A549 (cell line): ENCODE measurements around the gene AAK1. TPM values are rescaled to one million over a fixed set of nuclear protein-coding genes. Genes with fewer than 3 reads are reported as not detected.
"Not testable (repeated sequence)": the region's sequence is repeated elsewhere in the genome, so short reads cannot be mapped to it uniquely, and the experiment has no call there.

Source experiments
- ATAC-seq, 2 experiments: fragments of 200-7000 bp in 1 of 2; fragments of >200 bp in 1 of 2; cut with Nextera tagmentation in 1 of 2; cut with Tn5 transposase in 1 of 2; 3 replicates each; pipeline versions ENCODE4 v1.8.0 to v1.9.1; 2018 to 2020; ENCODE audit warnings: mild to moderate bottlenecking in 1 of 2, moderate library complexity in 1 of 2
- CTCF ChIA-PET: fragments of 300-600 bp; sonication (Branson Sonifier 250); formaldehyde crosslinking; extraction: SDS; loops from one replicate; lab custom pipeline; 2021; ENCODE audit warnings: antibody characterized with exemption, inconsistent platforms; lab: Yijun Ruan, JAX
- POLR2A ChIA-PET: fragments of 350-600 bp; formaldehyde crosslinking; extraction: SDS; loops from one replicate; lab custom pipeline; 2021; ENCODE audit warnings: antibody characterized with exemption, inconsistent platforms; lab: Yijun Ruan, JAX
- DNase-seq, 2 experiments: peaks; one replicate each; pipeline versions ENCODE4 v3.0.0 to v3.0.0-alpha.2; 2011 to 2016; ENCODE audit warnings: low read depth in 1 of 2, low spot score in 1 of 2
- FAIRE-seq: peaks from 2 replicates; lab custom pipeline; 2011; peaks lifted over from hg19 to GRCh38; lab: Jason Lieb, UNC
- H3K27ac ChIP-seq, 2 experiments: fragments of >200 bp; sonication (Bioruptor Twin); formaldehyde crosslinking; 3 replicates each; pipeline ENCODE4 v1.5.1; 2016 to 2017
- H3K4me1 ChIP-seq: fragments of >200 bp; sonication (Bioruptor Twin); formaldehyde crosslinking; 3 replicates; pipeline ENCODE4 v1.6.1; 2016
- H3K4me2 ChIP-seq: fragments of >200 bp; sonication (Bioruptor Twin); formaldehyde crosslinking; 3 replicates; pipeline ENCODE4 v1.6.1; 2016
- H3K4me3 ChIP-seq: fragments of >200 bp; sonication (Bioruptor Twin); formaldehyde crosslinking; 3 replicates; pipeline ENCODE4 v1.5.1; 2016
- H3K9me3 ChIP-seq: fragments of >200 bp; sonication (Bioruptor Twin); formaldehyde crosslinking; 3 replicates; pipeline ENCODE4 v1.6.1; 2016
- CEBPB ChIP-seq, 2 experiments: fragments of >200 bp in 1 of 2; sonication (Bioruptor Twin) in 1 of 2; formaldehyde crosslinking in 1 of 2; IDR thresholded peaks; 2 replicates each; pipeline ENCODE4 v1.6.1; 2012 to 2016
- EHF ChIP-seq: fragments of 250-450 bp; sonication (Bioruptor Pico); IDR thresholded peaks from 2 replicates; pipeline ENCODE4 v1.5.0; 2020; ENCODE audit warnings: mild to moderate bottlenecking
- EHMT2 ChIP-seq: fragments of 200-600 bp; sonication (generic); IDR thresholded peaks from 2 replicates; pipeline ENCODE4 v1.6.1; 2016; ENCODE audit warnings: antibody characterized with exemption, low read depth, mild to moderate bottlenecking, moderate library complexity
- EP300 ChIP-seq, 2 experiments: fragments of >200 bp; sonication (Bioruptor Twin); formaldehyde crosslinking; IDR thresholded peaks; 2 replicates in 1 of 2; 3 replicates in 1 of 2; pipeline ENCODE4 v1.6.1; 2016 to 2017
- HEYL ChIP-seq: fragments of 250-450 bp; sonication (Bioruptor Pico); IDR thresholded peaks from 2 replicates; pipeline ENCODE4 v1.8.0; 2021; ENCODE audit warnings: mild to moderate bottlenecking, moderate library complexity
- MAFK ChIP-seq: fragments of 450-650 bp; IDR thresholded peaks from 2 replicates; pipeline ENCODE4 v1.6.1; 2014; ENCODE audit not compliant: partially characterized antibody
- NR3C1 ChIP-seq: fragments of >200 bp; sonication (Bioruptor Twin); formaldehyde crosslinking; IDR thresholded peaks from 3 replicates; pipeline ENCODE4 v1.6.1; 2017
- RAD21 ChIP-seq, 2 experiments: fragments of >200 bp in 1 of 2; sonication (Bioruptor Twin) in 1 of 2; formaldehyde crosslinking in 1 of 2; IDR thresholded peaks in 1 of 2; conservative IDR thresholded peaks in 1 of 2; 2 replicates in 1 of 2; 3 replicates in 1 of 2; pipeline ENCODE4 v1.6.1; 2012 to 2018; ENCODE audit warnings: inconsistent platforms in 1 of 2
- RARB ChIP-seq: fragments of 250-450 bp; sonication (Bioruptor Pico); IDR thresholded peaks from 2 replicates; pipeline ENCODE4 v1.8.0; 2021; ENCODE audit warnings: mild to moderate bottlenecking, moderate library complexity
- WGBS: methylation state at CpG from one replicate; pipeline ENCODE4 v1.1.6; 2017; ENCODE audit errors: missing lambda C conversion rate; 5-methylcytosine and 5-hydroxymethylcytosine counted together
- polyA plus RNA-seq, 4 experiments: library from polyadenylated mRNA; depleted of rRNA in 3 of 4; stranded (reverse); fragments of >200 nt; fragmentation: RNase III in 1 of 4; extraction: RNeasy Plus Mini Kit Qiagen cat#74134 plus additional on column Dnase treatment in 1 of 4; gene quantifications; 2 replicates in 3 of 4; 3 replicates in 1 of 4; pipeline ENCODE4 v1.2.3, GENCODE V29; 2011 to 2017
- TF ChIP-seq, protein P1 (sequence below): IDR thresholded peaks from 2 replicates; pipeline ENCODE4 v1.6.1; 2012
- TF ChIP-seq, protein P2 (sequence below): IDR thresholded peaks from 2 replicates; pipeline ENCODE4 v1.6.1; 2012
- TF ChIP-seq, protein P3 (sequence below): fragments of 250-450 bp; sonication (Bioruptor Pico); IDR thresholded peaks from 2 replicates; pipeline ENCODE4 v1.5.0; 2020; ENCODE audit warnings: low read depth, mild to moderate bottlenecking, moderate library complexity
- TF ChIP-seq, protein P4 (sequence below): fragments of 450-650 bp; IDR thresholded peaks from 2 replicates; pipeline ENCODE4 v1.6.1; 2014; ENCODE audit warnings: antibody characterized with exemption

AAK1 gene
- polyA plus RNA-seq, 2 of the 4 experiments (the other 2 are of a cell fraction), result 15.9 to 25.7 TPM

DNA sequence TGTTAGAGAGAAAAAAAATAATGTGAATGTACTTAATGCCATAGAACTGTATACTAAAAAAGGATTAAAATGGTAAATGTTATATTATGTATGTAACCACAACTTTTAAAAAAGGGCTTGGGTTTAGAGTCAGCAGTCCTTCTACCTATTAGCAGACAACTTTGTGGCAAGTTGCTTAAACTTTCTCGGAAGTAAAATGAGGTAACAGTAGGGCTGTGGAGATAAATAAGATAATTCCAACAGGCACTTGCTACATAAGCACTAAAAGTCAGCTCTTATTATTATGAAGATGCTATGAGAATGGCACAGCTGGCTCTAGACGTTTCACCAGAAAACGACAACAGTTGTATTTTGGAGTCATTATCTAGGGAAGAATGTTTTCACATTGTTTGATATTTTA lies 31.3 kb downstream of the AAK1 start:
- ATAC-seq (no peak), FAIRE-seq (no peak), DNase-seq (no peak)
- H3K27ac ChIP-seq, result no peak overlapping the region
- H3K4me2 ChIP-seq, result no peak overlapping the region
- CTCF ChIA-PET, result no interaction called here
- POLR2A ChIA-PET, result no interaction called here
- WGBS, result 88% methylated on average over 3 of the region's 3 CpGs
- no peak for TF ChIP-seq MAFK
- no peak for TF ChIP-seq NR3C1
- TF ChIP-seq, protein P1, sequence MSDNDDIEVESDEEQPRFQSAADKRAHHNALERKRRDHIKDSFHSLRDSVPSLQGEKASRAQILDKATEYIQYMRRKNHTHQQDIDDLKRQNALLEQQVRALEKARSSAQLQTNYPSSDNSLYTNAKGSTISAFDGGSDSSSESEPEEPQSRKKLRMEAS, result no peak
- H3K4me1 ChIP-seq, result peaks cover 15% of the 10 kb centered on the region
- H3K4me3 ChIP-seq, result no peak overlapping the region
- peaks cover 8% of the 10 kb centered on the region; the same call in 2 of the 3 replicates for H3K9me3 ChIP-seq

DNA sequence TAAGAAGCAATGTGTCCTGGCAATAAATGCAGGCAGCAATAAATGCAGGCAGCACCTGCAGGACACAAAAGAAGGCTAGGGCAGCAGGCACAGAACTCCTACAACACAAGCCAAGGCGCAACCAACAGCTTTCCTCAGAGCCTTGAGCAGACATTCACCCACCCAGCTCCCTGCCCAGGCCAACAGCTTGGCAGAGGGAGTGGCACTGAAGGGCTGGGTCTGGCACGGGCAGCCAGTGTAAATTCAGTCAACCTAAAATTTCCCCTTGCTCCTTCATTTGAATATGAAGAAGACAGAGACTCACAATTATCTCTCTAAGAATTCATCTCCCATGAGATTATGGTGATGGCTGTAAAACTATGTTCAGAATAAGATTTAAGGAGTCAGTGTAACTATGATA lies 35.4 kb downstream of the AAK1 start:
- H3K4me3 ChIP-seq, result no peak overlapping the region
- FAIRE-seq (no peak), DNase-seq (no peak)
- no peak for TF ChIP-seq RAD21 (conservative IDR thresholded peaks at IDR 0.05 in 1 of 2, IDR thresholded peaks at IDR 0.05 in 1 of 2)
- TF ChIP-seq, all 56 proteins: peak for 0
- CTCF ChIA-PET, result interaction anchor here (0.7 to 1.2 kb wide), 3 partner anchors 18 to 92 kb away, joined by 3 to 5 read pairs (median 3); no protein-coding TSS in a partner anchor
- no peak for ATAC-seq
- Histone ChIP-seq H3K4me2 (no peak overlapping the region), H3K9me3 (peaks cover 11% of the 10 kb centered on the region; the same call in 2 of the 3 replicates), H3K4me1 (no peaks in the 10 kb centered on the region), H3K27ac (no peak overlapping the region)
- POLR2A ChIA-PET, result no interaction called here
- 96% methylated on average over 2 of the region's 2 CpGs for WGBS

DNA sequence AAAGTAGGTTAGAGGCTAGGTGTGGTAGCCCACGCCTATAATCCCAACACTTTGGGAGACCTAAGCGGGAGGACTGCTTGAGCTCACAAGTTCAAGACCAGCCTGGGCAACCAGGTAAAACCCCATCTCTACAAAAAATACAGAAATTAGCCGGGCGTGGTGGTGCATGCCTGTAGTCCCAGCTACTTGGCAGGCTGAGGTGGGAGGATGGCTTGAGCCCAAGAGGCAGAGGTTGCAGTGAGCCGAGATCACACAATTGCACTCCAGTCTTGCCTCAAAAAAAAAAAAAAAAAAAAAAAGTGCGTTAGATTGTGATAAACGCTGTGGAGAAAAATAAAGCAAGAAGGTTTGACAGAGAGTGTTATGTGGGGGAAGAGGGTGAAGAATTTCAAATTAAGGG lies 36.8 kb downstream of the AAK1 start:
- H3K27ac ChIP-seq, H3K4me3 ChIP-seq, POLR2A ChIA-PET, FAIRE-seq, H3K4me1 ChIP-seq, CTCF ChIA-PET, H3K4me2 ChIP-seq, ATAC-seq, DNase-seq: not testable (repeated sequence)
- peaks cover 11% of the 10 kb centered on the region; the same call in 2 of the 3 replicates for H3K9me3 ChIP-seq
- 94% methylated on average over 7 of the region's 7 CpGs for WGBS

DNA sequence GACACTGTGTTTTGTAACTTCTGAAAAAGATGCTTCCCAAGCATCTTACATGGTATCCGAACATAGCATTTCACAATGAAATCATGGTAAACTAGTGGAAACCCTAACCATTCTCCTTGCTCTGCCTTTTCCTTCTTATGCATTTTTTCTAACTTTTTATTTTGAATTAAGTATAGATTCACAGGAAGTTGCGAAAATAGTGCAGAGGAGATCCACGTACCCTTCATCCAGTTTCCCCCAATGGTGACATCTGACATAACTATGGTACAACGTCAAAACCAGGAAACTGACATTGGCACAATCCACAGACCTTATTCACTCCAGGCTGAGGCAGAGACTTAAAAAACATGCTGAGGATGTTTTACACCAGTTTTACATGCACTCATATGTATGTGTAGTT lies 38.3 kb downstream of the AAK1 start:
- DNase-seq (no peak), ATAC-seq (no peak)
- CTCF ChIA-PET, result no interaction called here

DNA sequence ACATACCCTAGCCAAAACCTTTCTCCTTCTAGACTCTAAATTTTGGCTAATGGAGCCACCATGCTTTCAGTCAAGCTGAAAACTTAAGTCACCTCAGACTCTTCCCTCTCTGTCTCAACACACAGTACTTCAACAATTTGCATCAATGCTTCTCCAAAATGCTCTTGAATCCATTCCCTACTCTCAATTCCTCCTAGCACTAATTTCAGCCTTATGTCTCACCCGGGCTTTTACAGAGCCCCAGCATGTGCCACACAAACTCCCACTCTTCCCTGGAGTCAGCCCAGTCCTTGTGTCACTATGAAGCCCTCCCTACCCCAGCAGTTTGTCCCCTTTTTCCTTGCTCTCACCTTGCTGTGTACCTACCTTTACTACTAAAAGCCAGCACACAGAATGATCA lies 38.7 kb downstream of the AAK1 start:
- ChIA-PET POLR2A (interaction anchor here (0.5 kb wide), 1 partner anchor 28 kb away, joined by 3 read pairs; no protein-coding TSS in a partner anchor), CTCF (interaction anchor here (1.1 to 1.4 kb wide), 2 partner anchors 45 to 112 kb away, joined by 3 to 5 read pairs; no protein-coding TSS in a partner anchor)
- Histone ChIP-seq H3K4me1 (peaks cover 21% of the 10 kb centered on the region), H3K4me3 (no peak overlapping the region), H3K27ac (no peak overlapping the region), H3K4me2 (no peak overlapping the region), H3K9me3 (peaks cover 3% of the 10 kb centered on the region; the same call in 1 of the 3 replicates)
- ATAC-seq (no peak), FAIRE-seq (no peak), DNase-seq (no peak)
- TF ChIP-seq, protein P2, sequence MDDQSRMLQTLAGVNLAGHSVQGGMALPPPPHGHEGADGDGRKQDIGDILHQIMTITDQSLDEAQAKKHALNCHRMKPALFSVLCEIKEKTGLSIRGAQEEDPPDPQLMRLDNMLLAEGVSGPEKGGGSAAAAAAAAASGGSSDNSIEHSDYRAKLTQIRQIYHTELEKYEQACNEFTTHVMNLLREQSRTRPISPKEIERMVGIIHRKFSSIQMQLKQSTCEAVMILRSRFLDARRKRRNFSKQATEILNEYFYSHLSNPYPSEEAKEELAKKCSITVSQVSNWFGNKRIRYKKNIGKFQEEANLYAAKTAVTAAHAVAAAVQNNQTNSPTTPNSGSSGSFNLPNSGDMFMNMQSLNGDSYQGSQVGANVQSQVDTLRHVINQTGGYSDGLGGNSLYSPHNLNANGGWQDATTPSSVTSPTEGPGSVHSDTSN, result no peak
- TF ChIP-seq CEBPB (IDR thresholded peaks at IDR 0.05) (no peak), EP300 (IDR thresholded peaks at IDR 0.05) (no peak), EHMT2 (no peak)
- TF ChIP-seq, protein P3, sequence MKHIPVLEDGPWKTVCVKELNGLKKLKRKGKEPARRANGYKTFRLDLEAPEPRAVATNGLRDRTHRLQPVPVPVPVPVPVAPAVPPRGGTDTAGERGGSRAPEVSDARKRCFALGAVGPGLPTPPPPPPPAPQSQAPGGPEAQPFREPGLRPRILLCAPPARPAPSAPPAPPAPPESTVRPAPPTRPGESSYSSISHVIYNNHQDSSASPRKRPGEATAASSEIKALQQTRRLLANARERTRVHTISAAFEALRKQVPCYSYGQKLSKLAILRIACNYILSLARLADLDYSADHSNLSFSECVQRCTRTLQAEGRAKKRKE (CRISPR knock-in tag), result no peak
- TF ChIP-seq, protein P4, sequence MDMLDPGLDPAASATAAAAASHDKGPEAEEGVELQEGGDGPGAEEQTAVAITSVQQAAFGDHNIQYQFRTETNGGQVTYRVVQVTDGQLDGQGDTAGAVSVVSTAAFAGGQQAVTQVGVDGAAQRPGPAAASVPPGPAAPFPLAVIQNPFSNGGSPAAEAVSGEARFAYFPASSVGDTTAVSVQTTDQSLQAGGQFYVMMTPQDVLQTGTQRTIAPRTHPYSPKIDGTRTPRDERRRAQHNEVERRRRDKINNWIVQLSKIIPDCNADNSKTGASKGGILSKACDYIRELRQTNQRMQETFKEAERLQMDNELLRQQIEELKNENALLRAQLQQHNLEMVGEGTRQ, result no peak
- WGBS, result 91% methylated on average over 1 of the region's 1 CpG

More for the DNA sequence above, 38.3 kb downstream of the AAK1 start:
- Histone ChIP-seq H3K4me2 (no peak overlapping the region), H3K27ac (no peak overlapping the region), H3K4me3 (no peak overlapping the region), H3K4me1 (peaks cover 20% of the 10 kb centered on the region), H3K9me3 (peaks cover 8% of the 10 kb centered on the region; the same call in 2 of the 3 replicates)
- WGBS, result 92% methylated on average over 4 of the region's 4 CpGs
- POLR2A ChIA-PET, result no interaction called here
- TF ChIP-seq HEYL (CRISPR knock-in tag) (no peak), RARB (CRISPR knock-in tag) (no peak), EHF (CRISPR knock-in tag) (no peak)
- FAIRE-seq, result no peak
